H1 (cell line): Measurements from ENCODE around the gene ZNF23. TPM values are rescaled to one million over a fixed set of nuclear protein-coding genes. Genes with fewer than 3 reads are reported as not detected.

Experiments
- polyA plus RNA-seq, 7 experiments: library from polyadenylated mRNA; depleted of rRNA in 3 of 7; stranded (reverse) in 5 of 7; unstranded in 2 of 7; fragments of >200 nt in 5 of 7; fragments of 200-250 nt in 2 of 7; gene quantifications; 1 replicate in 5 of 7; 2 replicates in 1 of 7; 4 replicates in 1 of 7; pipeline versions ENCODE4 v1.2.1 to v1.2.3, GENCODE V29; 2011 to 2013; ENCODE audit warnings: missing spikeins in 2 of 7, mixed read lengths in 2 of 7
- total RNA-seq: library from RNA; stranded (reverse); fragmentation: NEBNext Ultra II Directional; extraction: Animal tissue kit (Norgen Biotek cat#: 25700); gene quantifications from 2 replicates; pipeline ENCODE4 v1.2.1, GENCODE V29; 2021

Gene ZNF23
- total and polyA plus RNA-seq, 2 of the 8 experiments (the other 6 are each of a cell fraction or from before 2014, with no cell fraction given): 2.4 to 10.2 TPM

Other genes starting within 250 kb of the ZNF23 start
- 1.8 and 2.1 TPM in 2 replicates for gene HYDIN, start 231.5 kb downstream of the ZNF23 start, total RNA-seq
- gene HYDIN, start 231.5 kb downstream of the ZNF23 start, polyA plus RNA-seq (2011; rRNA removed): 1.1 and 1.3 TPM in 2 replicates
- 11.4 and 12.8 TPM in 2 replicates for gene CMTR2, start 172.8 kb downstream of the ZNF23 start, total RNA-seq
- 5.7 and 8.5 TPM in 2 replicates for gene CMTR2, start 172.8 kb downstream of the ZNF23 start, polyA plus RNA-seq (2011; rRNA removed)
- 1.9 and 2.7 TPM in 2 replicates for gene CALB2, start 103.5 kb downstream of the ZNF23 start, total RNA-seq
- gene CALB2, start 103.5 kb downstream of the ZNF23 start, polyA plus RNA-seq (2011; rRNA removed): 2.6 and 3.3 TPM in 2 replicates
- gene TLE7, start 20.2 kb downstream of the ZNF23 start, total RNA-seq: not detected in 2 replicates
- 0.03 and 0.06 TPM in 2 replicates for gene TLE7, start 20.2 kb downstream of the ZNF23 start, polyA plus RNA-seq (2011; rRNA removed)
- 3.5 TPM in 2 replicates for gene ZNF19, start 27.1 kb upstream of the ZNF23 start, total RNA-seq
- 1.1 and 1.5 TPM in 2 replicates for gene ZNF19, start 27.1 kb upstream of the ZNF23 start, polyA plus RNA-seq (2011; rRNA removed)
- gene CHST4, start 64.2 kb upstream of the ZNF23 start, total RNA-seq: 11.7 and 12.1 TPM in 2 replicates
- gene CHST4, start 64.2 kb upstream of the ZNF23 start, polyA plus RNA-seq (2011; rRNA removed): 14.6 and 17.0 TPM in 2 replicates
- not detected in 2 replicates for gene TAT, start 114.8 kb upstream of the ZNF23 start, total RNA-seq
- 0.03 and 0.13 TPM in 2 replicates for gene TAT, start 114.8 kb upstream of the ZNF23 start, polyA plus RNA-seq (2011; rRNA removed)
- 34.8 TPM in 2 replicates for gene MARVELD3, start 163.9 kb upstream of the ZNF23 start, total RNA-seq
- gene MARVELD3, start 163.9 kb upstream of the ZNF23 start, polyA plus RNA-seq (2011; rRNA removed): 18.0 and 18.4 TPM in 2 replicates